ENCODE results near the gene MRPS26.

Gene MRPS26

GRCh38 chr20:3045816-3046676 lies at the start of gene MRPS26:
MRPS26 (plus strand) TSS chr20:3046052; CDS start chr20:3046069, 17 bp downstream.
- peak within 1 kb of the TSS; percentile 82 to 90 for H3K4me3 ChIP-seq (replicated peaks in 1 of 2; ENCODE audit: low read depth in 2 of 2, low read length in 2 of 2)
- peak; percentile 84 to 88 for DNase-seq (ENCODE audit: low read depth in 2 of 2)
- TF ChIP-seq CTCF (IDR thresholded peaks at IDR 0.05; ENCODE audit: low read depth, low read length): no peak

GRCh38 chr20:2998728-2999127 lies 47.1 kb upstream of the MRPS26 start:
- H3K4me3 ChIP-seq (replicated peaks in 1 of 2; ENCODE audit: low read depth in 2 of 2, low read length in 2 of 2): no peak overlapping the region
- no peak for TF ChIP-seq CTCF (IDR thresholded peaks at IDR 0.05; ENCODE audit: low read depth, low read length)
- DNase-seq (ENCODE audit: low read depth in 2 of 2): no peak

GRCh38 chr20:3000852-3001523 lies 44.9 kb upstream of the MRPS26 start:
- peak; percentile 75 to 85 for DNase-seq (ENCODE audit: low read depth in 2 of 2)
- H3K4me3 ChIP-seq (replicated peaks in 1 of 2; ENCODE audit: low read depth in 2 of 2, low read length in 2 of 2): no peak overlapping the region
- TF ChIP-seq CTCF (IDR thresholded peaks at IDR 0.05; ENCODE audit: low read depth, low read length): peak; percentile 39

GRCh38 chr20:3003416-3003815 lies 42.4 kb upstream of the MRPS26 start:
- no peak for DNase-seq (ENCODE audit: low read depth in 2 of 2)
- no peak overlapping the region for H3K4me3 ChIP-seq (replicated peaks in 1 of 2; ENCODE audit: low read depth in 2 of 2, low read length in 2 of 2)
- TF ChIP-seq CTCF (IDR thresholded peaks at IDR 0.05; ENCODE audit: low read depth, low read length): no peak

- no peak for TF ChIP-seq CTCF (IDR thresholded peaks at IDR 0.05; ENCODE audit: low read depth, low read length)
- DNase-seq (ENCODE audit: low read depth in 2 of 2): peak; percentile 10 to 54
- H3K4me3 ChIP-seq (replicated peaks in 1 of 2; ENCODE audit: low read depth in 2 of 2, low read length in 2 of 2): no peak overlapping the region
Observed at GRCh38 chr20:3010985-3011723, 34.7 kb upstream of the MRPS26 start.

- H3K4me3 ChIP-seq (replicated peaks in 1 of 2; ENCODE audit: low read depth in 2 of 2, low read length in 2 of 2): no peak overlapping the region
- TF ChIP-seq CTCF (IDR thresholded peaks at IDR 0.05; ENCODE audit: low read depth, low read length): no peak
- DNase-seq (ENCODE audit: low read depth in 2 of 2): no peak
Observed at GRCh38 chr20:3011752-3012151, 34.1 kb upstream of the MRPS26 start.
